Activated CD4-positive, alpha-beta memory T cell treated with anti-CD3 and anti-CD28 coated beads, Interleukin-2, amount 10 ng/mL, durations not matched to agents 7 days and 5 days (primary cell): ENCODE results near the gene SEC24D. TPM values are rescaled to one million over a fixed set of nuclear protein-coding genes. Genes with fewer than 3 reads are reported as not detected.

Experiments
- CTCF ChIA-PET: fragments of 350-600 bp; sonication (Branson Sonifier 250); formaldehyde crosslinking; loops from one replicate; lab custom pipeline; 2021; ENCODE audit warnings: antibody characterized with exemption, inconsistent platforms; lab: Charles Lee
- POLR2A ChIA-PET: fragments of 350-600 bp; sonication (Branson Sonifier 250); formaldehyde crosslinking; loops from one replicate; lab custom pipeline; 2021; ENCODE audit warnings: antibody characterized with exemption; lab: Charles Lee
- DNase-seq: peaks from one replicate; pipeline ENCODE4 v3.0.0-alpha.2; 2020
- H3K27ac Mint-ChIP-seq: one replicate; pipeline ENCODE4 v1.8.0; 2021; ENCODE audit warnings: mild to moderate bottlenecking, mixed read lengths
- H3K27me3 Mint-ChIP-seq: one replicate; pipeline ENCODE4 v1.8.0; 2021; ENCODE audit warnings: mixed read lengths
- H3K36me3 Mint-ChIP-seq: one replicate; pipeline ENCODE4 v1.8.0; 2021; ENCODE audit warnings: low read depth, mixed read lengths
- H3K4me1 Mint-ChIP-seq: one replicate; pipeline ENCODE4 v1.8.0; 2021; ENCODE audit warnings: mixed read lengths
- H3K4me3 Mint-ChIP-seq: one replicate; pipeline ENCODE4 v1.8.0; 2021; ENCODE audit warnings: mild to moderate bottlenecking, mixed read lengths
- H3K9me3 Mint-ChIP-seq: one replicate; pipeline ENCODE4 v1.8.0; 2021; ENCODE audit warnings: mixed read lengths
- total RNA-seq, 2 experiments: library from RNA; stranded (reverse); gene quantifications; one replicate each; pipeline ENCODE4 v1.2.3, GENCODE V29; 2021

Gene SEC24D
- total RNA-seq, 2 experiments from 2014 or later, result 59.9 to 62.8 TPM

GRCh38 chr4:118752551-118752950 is 83.4 kb downstream of the SEC24D start:
- Mint-ChIP-seq H3K27me3 (no peaks in the 10 kb centered on the region), H3K4me1 (no peaks in the 10 kb centered on the region), H3K36me3 (peaks cover 37% of the 10 kb centered on the region), H3K27ac (no peak overlapping the region), H3K4me3 (no peak overlapping the region), H3K9me3 (no peaks in the 10 kb centered on the region)
- ChIA-PET CTCF (no interaction called here), POLR2A (no interaction called here)
- no peak for DNase-seq

- Mint-ChIP-seq H3K4me1 (no peaks in the 10 kb centered on the region), H3K9me3 (no peaks in the 10 kb centered on the region), H3K36me3 (peaks cover 32% of the 10 kb centered on the region), H3K27me3 (no peaks in the 10 kb centered on the region), H3K4me3 (no peak overlapping the region), H3K27ac (no peak overlapping the region)
- no peak for DNase-seq
- POLR2A ChIA-PET, result no interaction called here
- CTCF ChIA-PET, result interaction anchor here (0.7 to 2.1 kb wide), 2 partner anchors 10 to 1312 kb away, joined by 4 to 6 read pairs; no protein-coding TSS in a partner anchor
Measured at GRCh38 chr4:118751629-118752323, 84.2 kb downstream of the SEC24D start.

- Mint-ChIP-seq H3K27me3 (no peaks in the 10 kb centered on the region), H3K27ac (no peak overlapping the region), H3K36me3 (peaks cover 30% of the 10 kb centered on the region), H3K4me3 (no peak overlapping the region), H3K9me3 (no peaks in the 10 kb centered on the region), H3K4me1 (no peaks in the 10 kb centered on the region)
- CTCF ChIA-PET, result no interaction called here
- POLR2A ChIA-PET, result no interaction called here
- no peak for DNase-seq
Measured at GRCh38 chr4:118749347-118749988, 86.5 kb downstream of the SEC24D start.

- CTCF ChIA-PET, result interaction anchor here (0.6 to 1.6 kb wide), 4 partner anchors 14 to 177 kb away, joined by 3 to 4 read pairs (median 3); no protein-coding TSS in a partner anchor
- H3K36me3 Mint-ChIP-seq, result peaks cover 33% of the 10 kb centered on the region
Measured at GRCh38 chr4:118746251-118746919, 89.5 kb downstream of the SEC24D start.

GRCh38 chr4:118745357-118745756 is 90.6 kb downstream of the SEC24D start:
- Mint-ChIP-seq H3K4me3 (no peak overlapping the region), H3K4me1 (no peaks in the 10 kb centered on the region), H3K9me3 (no peaks in the 10 kb centered on the region), H3K36me3 (peaks cover 36% of the 10 kb centered on the region), H3K27ac (no peak overlapping the region), H3K27me3 (no peaks in the 10 kb centered on the region)
- no peak for DNase-seq
- ChIA-PET CTCF (interaction anchor here (1.3 kb wide), 1 partner anchor 144 kb away, joined by 3 read pairs; no protein-coding TSS in a partner anchor), POLR2A (interaction anchor here (0.9 kb wide), 1 partner anchor 15 kb away, joined by 3 read pairs; no protein-coding TSS in a partner anchor)

More at GRCh38 chr4:118746251-118746919, 89.5 kb downstream of the SEC24D start:
- no peak for DNase-seq
- H3K9me3 Mint-ChIP-seq, result no peaks in the 10 kb centered on the region
- POLR2A ChIA-PET, result no interaction called here
- H3K4me1 Mint-ChIP-seq, result no peaks in the 10 kb centered on the region
- H3K4me3 Mint-ChIP-seq, result no peak overlapping the region
- no peaks in the 10 kb centered on the region for H3K27me3 Mint-ChIP-seq
- H3K27ac Mint-ChIP-seq, result no peak overlapping the region

GRCh38 chr4:118743867-118744266 is 92.1 kb downstream of the SEC24D start:
- no peaks in the 10 kb centered on the region for H3K4me1 Mint-ChIP-seq
- CTCF ChIA-PET, result interaction anchor here (3.2 kb wide), 1 partner anchor 146 kb away, joined by 17 read pairs; the partner anchor contains the start of gene SYNPO2
- no peak for DNase-seq
- H3K36me3 Mint-ChIP-seq, result peaks cover 46% of the 10 kb centered on the region
- H3K4me3 Mint-ChIP-seq, result no peak overlapping the region
- H3K27me3 Mint-ChIP-seq, result no peaks in the 10 kb centered on the region
- no peak overlapping the region for H3K27ac Mint-ChIP-seq
- POLR2A ChIA-PET, result no interaction called here
- no peaks in the 10 kb centered on the region for H3K9me3 Mint-ChIP-seq

- peaks cover 60% of the 10 kb centered on the region for H3K36me3 Mint-ChIP-seq
- no peak overlapping the region for H3K27ac Mint-ChIP-seq
- ChIA-PET POLR2A (no interaction called here), CTCF (interaction anchor here (1.0 to 3.2 kb wide), 4 partner anchors 9 to 148 kb away, joined by 3 to 17 read pairs (median 6); partner anchors contain the start of gene SYNPO2)
- no peaks in the 10 kb centered on the region for H3K27me3 Mint-ChIP-seq
- H3K4me3 Mint-ChIP-seq, result no peak overlapping the region
- H3K4me1 Mint-ChIP-seq, result no peaks in the 10 kb centered on the region
- no peak for DNase-seq
- no peaks in the 10 kb centered on the region for H3K9me3 Mint-ChIP-seq
Measured at GRCh38 chr4:118742050-118742449, 93.9 kb downstream of the SEC24D start.

- Mint-ChIP-seq H3K4me3 (no peak overlapping the region), H3K27ac (no peak overlapping the region), H3K4me1 (no peaks in the 10 kb centered on the region), H3K9me3 (no peaks in the 10 kb centered on the region), H3K27me3 (no peaks in the 10 kb centered on the region), H3K36me3 (peaks cover 63% of the 10 kb centered on the region)
- ChIA-PET CTCF (interaction anchor here (0.8 to 3.2 kb wide), 6 partner anchors 10 to 149 kb away, joined by 3 to 17 read pairs (median 5); partner anchors contain the start of gene SYNPO2), POLR2A (no interaction called here)
- DNase-seq, result no peak
Measured at GRCh38 chr4:118741301-118741855, 94.5 kb downstream of the SEC24D start.

- no peak overlapping the region for H3K4me3 Mint-ChIP-seq
- ChIA-PET POLR2A (no interaction called here), CTCF (interaction anchor here (0.8 to 3.2 kb wide), 5 partner anchors 10 to 149 kb away, joined by 3 to 17 read pairs (median 5); partner anchors contain the start of gene SYNPO2)
- H3K4me1 Mint-ChIP-seq, result no peaks in the 10 kb centered on the region
- no peaks in the 10 kb centered on the region for H3K27me3 Mint-ChIP-seq
- no peak for DNase-seq
- H3K27ac Mint-ChIP-seq, result no peak overlapping the region
- H3K9me3 Mint-ChIP-seq, result no peaks in the 10 kb centered on the region
- peaks cover 65% of the 10 kb centered on the region for H3K36me3 Mint-ChIP-seq
Measured at GRCh38 chr4:118740869-118741268, 95.1 kb downstream of the SEC24D start.

- no peak for DNase-seq
- Mint-ChIP-seq H3K36me3 (peaks cover 59% of the 10 kb centered on the region), H3K4me3 (no peak overlapping the region), H3K4me1 (no peaks in the 10 kb centered on the region), H3K27ac (no peak overlapping the region), H3K27me3 (no peaks in the 10 kb centered on the region), H3K9me3 (no peaks in the 10 kb centered on the region)
- ChIA-PET CTCF (interaction anchor here (0.7 to 2.3 kb wide), 4 partner anchors 54 to 315 kb away, joined by 3 to 6 read pairs (median 3); partner anchors contain the start of gene METTL14), POLR2A (interaction anchor here (1.4 kb wide), 1 partner anchor 12 kb away, joined by 3 read pairs; no protein-coding TSS in a partner anchor)
Measured at GRCh38 chr4:118739022-118739713, 96.8 kb downstream of the SEC24D start.

- no peaks in the 10 kb centered on the region for H3K9me3 Mint-ChIP-seq
- no peaks in the 10 kb centered on the region for H3K27me3 Mint-ChIP-seq
- H3K4me1 Mint-ChIP-seq, result no peaks in the 10 kb centered on the region
- H3K4me3 Mint-ChIP-seq, result no peak overlapping the region
- H3K27ac Mint-ChIP-seq, result no peak overlapping the region
- ChIA-PET CTCF (interaction anchor here (0.7 to 2.3 kb wide), 3 partner anchors 19 to 314 kb away, joined by 3 to 6 read pairs (median 3); no protein-coding TSS in a partner anchor), POLR2A (no interaction called here)
- DNase-seq, result no peak
- peaks cover 54% of the 10 kb centered on the region for H3K36me3 Mint-ChIP-seq
Measured at GRCh38 chr4:118738090-118738489, 97.8 kb downstream of the SEC24D start.

GRCh38 chr4:118736900-118737299 is 99.0 kb downstream of the SEC24D start:
- H3K4me1 Mint-ChIP-seq, result peaks cover 6% of the 10 kb centered on the region
- H3K36me3 Mint-ChIP-seq, result peaks cover 56% of the 10 kb centered on the region

More at GRCh38 chr4:118736900-118737299, 99.0 kb downstream of the SEC24D start:
- no peak overlapping the region for H3K4me3 Mint-ChIP-seq
- H3K27ac Mint-ChIP-seq, result no peak overlapping the region
- no peaks in the 10 kb centered on the region for H3K27me3 Mint-ChIP-seq
- no peak for DNase-seq
- ChIA-PET CTCF (no interaction called here), POLR2A (no interaction called here)
- no peaks in the 10 kb centered on the region for H3K9me3 Mint-ChIP-seq
